HG03175 (cell line): ENCODE measurements around the gene STK17B.

Experiments used
- ATAC-seq: cut with Tn5 transposase; IDR thresholded peaks from one replicate; pipeline ENCODE4 v1.9.1; 2021; ENCODE audit warnings: mild to moderate bottlenecking, moderate library complexity; ENCODE audit not compliant: unreplicated experiment

Gene STK17B

DNA sequence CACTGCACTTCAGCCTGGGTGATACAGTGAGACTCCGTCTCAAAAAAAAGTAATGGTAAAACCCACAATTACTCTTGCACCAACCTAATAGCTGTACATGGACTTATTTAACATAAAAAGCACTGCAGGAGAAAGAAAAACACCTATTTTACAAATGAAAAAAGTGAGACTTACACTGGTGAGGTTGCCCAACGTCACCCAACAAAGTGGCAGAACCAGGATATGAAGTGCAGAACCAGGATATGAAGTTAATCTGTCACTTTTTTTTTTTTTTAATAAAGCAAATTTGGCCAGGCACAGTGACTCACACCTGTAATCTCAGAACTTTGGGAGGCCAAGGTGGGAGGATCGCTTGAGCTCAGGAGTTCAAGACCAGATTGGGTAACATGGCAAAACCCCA lies 13.5 kb upstream of the STK17B start:
- no peak for ATAC-seq

DNA sequence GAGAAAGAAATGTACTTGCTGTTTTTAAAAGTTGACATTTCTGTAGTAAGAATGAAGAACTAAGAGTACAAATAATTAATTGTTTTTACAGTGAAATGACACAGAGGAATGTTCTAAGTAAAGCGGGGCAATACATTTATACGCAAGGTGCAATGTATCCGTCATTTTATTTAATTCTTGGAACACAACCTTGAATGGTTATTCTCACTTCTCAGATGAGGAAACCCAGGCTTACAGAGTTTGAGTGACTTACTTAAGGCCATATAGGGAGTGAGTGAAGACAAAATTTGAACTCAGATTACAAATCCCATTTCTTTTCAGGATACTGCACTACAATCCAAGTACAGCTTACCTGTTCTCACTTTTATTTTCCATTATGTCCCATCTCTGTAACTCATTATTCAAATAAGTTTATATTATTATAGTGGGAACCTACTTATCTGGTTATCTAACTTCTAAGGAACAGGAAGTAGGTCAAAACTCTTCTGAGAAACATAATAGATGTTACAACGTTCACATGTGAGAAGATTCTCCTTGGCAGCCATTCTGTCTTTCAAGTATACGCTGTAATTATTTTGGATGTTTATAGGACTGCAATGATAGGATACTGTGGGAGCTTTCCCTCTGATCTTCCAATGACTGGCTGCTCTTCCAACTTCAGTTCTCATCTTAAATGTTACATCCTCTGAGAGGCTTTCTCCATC lies 12.3 kb upstream of the STK17B start:
- no peak for ATAC-seq

DNA sequence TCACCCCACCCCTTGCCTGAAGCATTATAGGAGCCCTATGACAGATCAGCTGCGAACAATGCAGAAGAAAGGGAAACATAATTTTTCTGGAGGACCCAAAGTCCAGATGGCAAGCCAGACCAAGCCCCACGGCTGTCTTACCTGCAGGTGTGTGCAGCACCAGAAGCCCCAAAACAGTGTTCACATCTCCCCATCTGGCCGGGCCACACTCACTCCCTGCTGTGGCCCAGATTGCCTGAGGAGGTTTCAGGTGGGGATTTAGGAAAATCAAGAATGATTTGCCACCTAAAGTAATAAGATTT lies 11.7 kb upstream of the STK17B start:
- ATAC-seq, result no peak

DNA sequence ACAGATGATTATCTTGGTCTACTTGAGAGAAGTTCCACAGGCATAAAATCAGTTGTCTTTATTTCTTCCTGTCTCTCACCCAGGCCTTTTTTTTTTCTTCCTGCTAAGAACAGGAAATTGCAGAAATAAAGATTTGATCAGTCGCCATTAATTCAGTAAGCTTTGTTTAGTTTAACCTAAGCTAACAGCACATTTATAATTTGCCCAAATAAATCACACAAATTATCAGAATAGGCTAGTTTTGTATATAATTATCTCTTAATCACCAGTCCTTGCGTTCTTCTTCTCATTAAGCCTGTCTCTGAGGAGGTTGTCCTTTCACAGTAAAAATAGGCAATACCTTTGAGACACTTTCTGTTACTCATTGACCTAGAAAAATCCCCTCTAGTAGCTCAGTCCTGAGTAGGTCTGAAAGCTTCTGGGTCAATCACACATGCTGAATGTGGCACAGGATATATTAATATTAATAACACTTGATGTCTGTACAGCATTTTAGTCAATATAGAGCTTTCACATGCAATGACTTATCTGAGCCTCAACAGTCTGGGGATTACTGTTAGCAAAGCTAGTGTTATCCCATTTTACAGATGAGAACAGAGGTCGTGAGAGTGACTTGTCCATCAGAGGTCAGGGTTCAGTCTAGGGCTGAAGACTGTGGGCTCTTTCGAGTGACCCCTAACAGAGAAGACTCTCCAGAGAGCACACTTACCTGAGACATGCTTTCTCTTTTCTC lies 11.2 kb upstream of the STK17B start:
- peak; percentile 89 for ATAC-seq

DNA sequence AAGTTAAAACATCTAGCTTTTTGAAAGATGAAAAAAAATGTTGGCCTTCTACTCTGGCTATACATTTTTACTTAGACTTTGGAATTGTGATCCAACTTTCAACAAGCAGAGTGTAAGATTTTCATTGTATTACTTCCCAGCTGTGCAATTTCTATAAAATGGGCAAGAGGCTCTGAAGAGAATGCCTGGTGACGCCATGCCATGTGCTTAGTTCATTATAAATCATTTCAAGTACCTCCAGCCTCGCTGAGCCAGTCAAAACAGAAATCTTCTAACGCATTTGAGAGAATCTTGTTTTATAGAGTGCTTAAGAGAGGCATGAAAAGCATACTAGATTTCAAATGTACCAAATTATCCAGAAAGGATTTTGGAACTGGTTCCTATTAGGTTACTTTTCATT lies 10.1 kb upstream of the STK17B start:
- no peak for ATAC-seq

DNA sequence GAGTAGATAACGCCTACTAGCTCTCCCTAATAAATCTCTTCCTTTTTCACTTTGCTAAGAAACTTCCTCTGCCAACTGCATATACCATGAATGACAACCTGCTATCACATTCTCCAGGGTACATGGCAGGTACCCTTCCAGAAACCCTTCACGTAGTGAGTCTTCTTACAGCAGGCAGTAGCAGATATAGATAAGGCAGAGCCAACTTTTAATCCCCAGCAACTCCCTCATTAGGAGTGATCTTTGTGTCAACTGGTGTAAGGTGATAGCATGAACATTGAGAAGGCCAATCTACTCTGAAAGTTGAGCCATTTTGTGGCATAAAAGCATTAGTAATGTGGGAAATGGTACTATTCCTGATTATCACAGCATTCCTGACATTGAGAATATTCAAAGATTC lies 5.7 kb upstream of the STK17B start:
- ATAC-seq, result no peak

DNA sequence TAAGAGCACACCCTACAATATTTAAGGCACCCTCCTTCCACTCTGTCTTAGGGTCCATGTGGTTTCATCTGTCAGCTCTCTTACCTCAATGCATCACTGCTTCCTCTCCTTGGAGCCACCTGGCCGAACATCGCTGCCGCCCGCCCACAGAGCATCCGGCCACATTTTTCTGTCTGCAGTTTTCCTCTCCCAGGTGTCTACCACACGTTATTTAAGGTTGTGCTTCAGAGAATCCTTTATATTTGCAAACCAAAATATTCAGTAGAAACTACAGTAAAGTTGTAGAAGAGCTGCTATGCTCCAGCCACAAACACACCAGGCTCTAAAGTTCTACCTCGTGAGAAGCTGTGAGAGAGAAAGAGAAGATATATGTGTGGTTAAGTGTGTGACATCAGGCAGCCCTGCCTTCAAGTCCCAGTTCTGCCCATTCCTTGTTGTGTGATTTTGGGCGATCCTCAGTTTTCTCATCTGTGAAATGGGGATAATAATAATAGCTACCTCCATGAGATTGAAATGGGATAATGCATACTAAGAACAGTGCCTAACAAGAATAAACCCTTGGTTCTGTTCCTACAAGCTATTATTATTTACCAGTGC lies 4.9 kb upstream of the STK17B start:
- peak; percentile 68 for ATAC-seq

DNA sequence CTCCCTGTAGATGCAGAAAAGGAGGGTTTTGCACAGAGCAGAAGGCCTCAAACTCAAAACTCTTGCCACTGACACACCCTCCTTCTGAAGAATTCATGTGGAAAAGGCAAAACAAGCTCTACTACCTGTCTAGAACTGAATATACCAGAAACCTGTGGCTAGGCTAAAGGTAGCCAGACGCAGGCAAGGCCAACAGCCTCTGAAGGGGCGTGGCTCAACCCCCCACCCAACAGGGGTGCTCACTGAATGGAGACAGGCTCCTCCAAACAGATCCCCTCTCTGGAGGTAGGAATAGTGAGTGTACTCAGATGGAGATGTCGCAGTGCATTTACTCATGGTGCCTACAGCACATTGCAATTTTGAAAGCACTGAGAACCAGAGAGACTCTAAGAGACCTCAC lies 3.0 kb upstream of the STK17B start:
- ATAC-seq, result no peak

DNA sequence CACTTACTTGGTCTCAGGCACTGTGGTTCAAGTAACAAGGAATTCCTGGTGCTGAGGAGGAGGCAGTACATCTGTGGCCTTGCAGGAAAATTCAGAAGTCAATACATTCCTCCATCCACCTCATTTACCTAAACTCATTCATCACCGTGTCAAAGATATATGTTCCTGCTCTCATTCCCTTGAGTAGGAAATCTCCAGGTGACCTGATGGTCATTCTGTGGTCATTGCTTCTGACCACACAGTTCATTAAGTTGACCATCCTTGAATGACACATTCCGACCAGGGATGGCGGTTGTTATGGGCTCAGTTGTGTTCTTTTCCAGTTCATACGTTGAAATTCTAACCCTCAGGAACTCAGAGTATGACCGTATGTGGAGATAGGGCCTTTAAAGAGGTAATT lies 2.1 kb upstream of the STK17B start:
- ATAC-seq, result no peak

DNA sequence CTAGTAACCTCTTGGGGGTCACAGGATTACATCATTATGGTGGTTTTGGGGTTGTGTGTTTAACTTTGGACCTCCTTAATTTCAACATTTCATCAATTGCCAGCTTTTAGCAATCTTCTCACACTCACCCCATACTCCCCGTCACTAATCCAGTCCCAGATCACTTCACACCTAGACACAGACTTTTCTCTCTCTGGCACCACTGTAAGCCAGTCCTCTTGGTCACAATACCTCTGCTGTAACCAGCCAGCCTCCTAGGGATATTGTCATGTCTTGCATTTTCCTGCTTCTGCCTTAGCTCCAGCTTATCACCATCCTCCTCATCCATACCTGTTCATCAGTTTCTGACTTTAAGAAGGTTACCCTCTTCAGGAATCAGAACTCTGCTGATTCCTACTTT lies 1.6 kb upstream of the STK17B start:
- ATAC-seq, result no peak

DNA sequence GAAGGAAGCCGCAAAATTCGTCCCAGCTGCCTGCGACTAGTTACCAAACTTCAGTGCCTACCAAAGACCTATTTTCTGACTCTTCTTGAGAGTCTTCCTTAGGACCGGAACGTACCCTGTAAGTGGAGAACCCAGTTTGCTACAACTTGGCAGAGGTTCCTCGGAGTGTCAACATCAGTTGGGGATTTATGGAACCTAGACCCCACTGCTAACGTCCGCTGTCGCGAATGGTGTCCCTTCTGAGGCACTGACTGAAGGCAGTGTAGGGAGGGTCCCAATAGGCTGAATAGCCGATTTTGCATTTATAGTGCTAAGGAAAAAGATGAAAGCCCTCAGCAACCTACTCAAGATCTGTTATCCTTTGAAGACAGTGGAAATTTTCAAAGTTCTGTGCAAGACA lies 568 bp upstream of the STK17B start:
- ATAC-seq, result no peak

DNA sequence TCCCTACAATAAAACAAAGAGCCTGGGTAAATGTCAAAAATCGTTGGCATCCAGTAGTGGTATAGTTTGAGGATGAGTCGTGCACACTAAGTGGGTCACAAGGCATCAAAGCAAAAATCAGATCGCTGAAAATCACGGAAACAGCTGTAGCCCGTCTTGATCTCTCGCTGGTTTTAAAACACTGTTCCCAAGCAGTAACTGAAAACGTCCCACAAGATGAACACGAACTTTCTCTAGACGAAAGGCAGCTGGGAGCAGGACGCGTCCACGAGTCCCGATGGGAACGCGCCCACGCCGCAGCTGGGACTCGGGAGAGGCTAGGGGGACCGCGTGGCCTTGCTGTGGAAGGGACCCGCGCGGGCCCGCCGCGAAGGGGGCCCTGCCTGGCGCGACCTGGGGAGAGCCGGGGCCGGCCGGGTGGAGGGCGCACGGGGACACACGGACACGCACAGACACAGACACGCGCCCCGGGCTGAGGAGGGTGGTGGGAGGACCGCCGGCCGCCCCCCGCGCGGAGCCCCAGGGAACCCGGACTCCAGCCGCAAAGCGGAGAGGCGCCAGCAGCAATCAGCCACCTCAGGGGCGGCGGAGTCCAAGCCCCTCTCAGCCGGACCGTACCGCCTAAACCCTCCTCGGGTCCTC lies 651 bp downstream of the STK17B start:
- ATAC-seq, result peak; percentile 5

DNA sequence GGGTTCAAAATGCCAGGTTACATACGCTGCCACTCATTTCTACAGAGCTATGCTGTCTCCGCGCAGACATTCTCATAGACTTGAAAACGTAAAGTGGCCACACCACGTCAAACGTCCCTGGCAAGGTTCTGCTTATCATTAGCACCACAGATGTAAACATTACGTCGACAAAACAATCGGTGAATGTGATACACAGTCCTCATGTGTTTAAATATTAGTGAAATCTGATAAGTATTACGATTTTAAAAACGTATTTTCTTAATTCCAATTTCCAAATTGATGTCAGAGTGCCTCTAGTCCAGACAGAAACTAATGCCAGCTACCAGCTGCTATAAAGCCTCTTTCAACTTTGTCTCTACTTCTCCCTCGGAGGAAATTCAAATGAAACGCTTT lies 1.2 kb downstream of the STK17B start:
- peak; percentile 31 for ATAC-seq

DNA sequence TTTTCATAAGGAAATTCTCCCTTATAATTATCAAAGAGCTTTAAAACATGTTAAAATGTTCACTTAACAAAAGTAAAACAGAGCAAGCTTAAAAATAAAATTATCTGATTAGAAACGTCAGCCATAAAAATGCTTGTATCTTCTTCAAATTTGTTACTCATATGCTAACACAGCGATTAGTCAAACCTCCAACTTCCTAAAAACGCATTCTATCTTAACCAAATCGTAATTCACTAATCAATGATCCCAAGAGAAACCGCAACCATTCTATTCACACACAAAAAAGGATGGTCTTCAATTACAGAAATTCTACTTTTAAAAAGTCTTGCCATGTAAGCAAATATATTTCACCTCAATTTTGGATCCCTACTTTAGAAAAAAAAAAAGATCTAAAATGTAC lies 1.9 kb downstream of the STK17B start:
- no peak for ATAC-seq

DNA sequence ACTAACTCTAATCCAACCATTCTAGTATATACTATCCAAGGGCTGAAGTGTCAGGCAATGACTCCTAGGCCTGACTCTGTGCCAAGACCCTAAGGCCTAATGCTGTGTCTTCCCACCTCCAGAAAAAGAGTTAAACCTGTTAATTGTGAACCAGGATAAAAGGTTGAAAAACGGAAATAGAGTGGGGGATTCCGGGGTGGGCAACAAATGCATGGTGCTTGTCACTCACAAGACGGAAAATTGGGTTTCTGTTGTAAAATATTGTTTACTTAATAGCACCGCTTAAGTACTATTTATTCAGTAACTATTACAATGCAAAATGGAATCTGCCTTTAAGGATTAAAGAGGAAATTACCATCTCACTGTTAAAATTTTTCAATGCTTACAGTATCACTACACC lies 3.2 kb downstream of the STK17B start:
- ATAC-seq, result no peak

DNA sequence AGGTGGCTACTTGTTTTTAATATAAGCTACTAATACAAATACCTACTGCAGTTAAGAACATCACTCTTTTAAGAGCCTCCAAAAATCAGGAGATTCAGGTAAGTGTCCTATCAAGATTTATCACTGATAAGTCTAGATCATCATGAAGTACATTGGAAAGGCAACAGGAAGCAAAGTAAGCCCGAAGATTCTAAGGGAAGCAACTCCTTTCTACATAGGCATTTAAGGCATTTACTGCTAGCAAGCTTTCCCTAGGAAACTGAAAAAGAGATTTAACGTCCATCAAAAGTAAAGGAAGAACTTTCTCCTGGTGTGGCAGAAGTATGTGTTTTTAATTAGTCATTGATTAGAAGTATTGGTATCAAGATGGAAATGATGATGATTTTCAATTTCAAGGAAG lies 3.7 kb downstream of the STK17B start:
- no peak for ATAC-seq

DNA sequence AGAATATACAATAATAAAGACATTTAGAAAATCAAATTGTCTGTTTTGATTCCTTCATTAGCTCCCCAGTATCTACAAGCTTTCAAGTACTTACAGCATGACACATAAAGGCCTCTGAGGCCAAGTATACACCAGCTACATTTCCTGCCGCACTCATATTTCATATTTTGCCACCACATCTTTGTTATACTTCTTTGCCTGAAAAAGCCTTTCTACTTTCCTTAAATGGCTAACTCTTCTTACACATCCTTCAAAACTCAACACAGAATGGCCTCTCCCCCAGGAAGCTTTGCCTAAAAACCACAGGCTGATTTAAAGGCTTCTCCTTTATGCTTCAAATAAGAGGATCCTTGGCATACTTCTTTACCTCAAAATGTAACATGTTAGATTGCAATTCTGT lies 4.5 kb downstream of the STK17B start:
- no peak for ATAC-seq

DNA sequence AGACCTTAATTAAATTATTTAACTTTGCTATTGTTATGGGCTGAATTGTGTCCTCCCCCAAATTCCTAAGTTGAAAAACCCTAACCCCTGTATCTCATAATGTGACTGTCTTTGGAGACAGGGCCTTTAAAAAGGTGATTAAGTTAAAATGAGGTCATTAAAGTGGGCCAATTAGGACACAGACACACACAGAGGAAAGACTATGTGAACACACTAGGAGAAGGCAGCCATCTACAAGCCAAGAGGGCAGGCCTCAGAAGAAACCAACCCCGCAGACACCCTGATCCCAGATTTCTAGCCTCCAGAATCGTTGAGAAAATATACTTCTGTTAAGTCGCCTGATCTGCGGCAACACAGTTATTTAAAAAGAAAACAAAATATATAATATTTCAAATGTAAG lies 6.4 kb downstream of the STK17B start:
- no peak for ATAC-seq

DNA sequence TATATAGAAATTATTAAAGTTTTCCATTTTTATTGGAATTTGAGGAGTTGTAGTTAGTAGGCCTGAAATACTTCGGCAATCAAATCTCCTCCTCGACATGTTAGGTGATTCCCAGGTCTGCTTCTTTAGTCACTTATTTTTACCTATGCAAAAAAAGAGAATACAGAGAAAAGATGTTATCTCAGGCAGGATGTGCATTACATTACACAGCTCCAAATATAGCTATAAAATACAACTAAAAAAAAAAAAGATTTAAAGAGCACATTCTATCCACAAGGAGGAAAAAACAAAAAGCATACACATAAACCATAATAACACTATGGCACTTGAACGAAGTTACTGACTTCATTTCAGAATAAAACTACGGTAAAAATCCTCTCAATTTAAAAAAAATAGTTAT lies 8.1 kb downstream of the STK17B start:
- ATAC-seq, result no peak

DNA sequence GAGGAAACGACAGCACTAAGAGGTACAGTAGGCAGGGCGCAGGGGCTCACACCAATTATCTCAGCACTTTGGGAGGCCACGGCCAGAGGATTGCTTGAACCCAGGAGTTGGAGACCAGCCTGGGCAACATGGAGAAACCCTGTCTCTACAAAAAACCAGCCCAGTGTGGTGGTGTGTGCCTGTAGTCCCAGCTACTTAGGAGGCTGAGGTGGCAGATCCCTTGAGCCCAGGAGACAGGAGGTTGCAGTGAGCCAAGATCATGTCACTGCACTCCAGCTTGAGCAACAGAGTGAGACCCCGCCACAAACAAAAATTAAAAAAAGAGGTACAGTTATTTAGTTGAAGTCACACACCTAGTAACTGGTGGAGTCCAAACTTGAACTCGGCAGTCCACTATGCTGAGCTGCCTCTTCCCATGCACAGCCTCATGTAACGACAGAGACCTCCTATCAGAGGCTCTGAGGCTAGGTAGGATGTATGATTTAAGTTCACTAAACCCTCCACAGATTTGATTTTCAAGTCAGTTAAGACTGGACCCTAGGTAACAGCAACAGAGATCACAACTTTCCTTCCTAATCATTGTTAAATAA lies 8.7 kb downstream of the STK17B start:
- ATAC-seq, result no peak

DNA sequence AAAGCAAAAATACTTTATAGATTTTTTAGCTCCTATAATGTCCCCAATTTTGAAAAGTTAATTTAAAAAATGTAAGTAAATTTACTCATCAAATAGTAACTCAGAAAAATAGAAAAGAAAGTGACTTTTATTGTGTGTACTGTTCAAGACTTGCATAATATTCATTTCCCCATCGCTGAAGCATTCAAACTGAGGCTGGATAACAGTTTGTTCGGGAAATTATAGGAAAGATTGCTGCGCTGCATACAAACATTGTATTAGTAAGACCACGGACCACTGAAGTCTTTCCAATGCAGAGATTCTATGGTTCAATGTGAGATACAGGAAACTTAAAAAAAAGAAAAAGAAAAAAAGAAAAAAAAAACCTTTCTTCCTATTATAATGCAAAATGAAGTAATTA lies 10.4 kb downstream of the STK17B start:
- no peak for ATAC-seq

DNA sequence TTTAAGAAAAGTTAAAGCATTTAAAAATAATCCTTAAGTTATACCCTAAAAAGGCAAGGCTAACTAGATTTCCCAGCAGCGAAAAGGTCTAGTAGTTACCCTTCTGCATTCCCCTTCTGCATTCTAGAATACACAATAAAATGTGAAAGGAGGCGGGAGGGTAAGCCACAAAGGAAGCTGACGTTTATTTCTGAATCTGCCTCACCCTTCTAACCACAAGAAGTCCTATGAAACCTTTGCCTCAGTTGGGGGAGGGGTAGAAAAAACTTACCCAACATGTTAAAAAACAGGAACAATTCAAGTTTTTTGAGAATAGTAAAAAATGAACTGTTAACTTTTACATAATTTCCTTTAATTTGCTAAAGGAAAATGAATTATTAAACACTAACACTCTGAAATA lies 11.3 kb downstream of the STK17B start:
- peak; percentile 73 for ATAC-seq
